Measurements from ENCODE around the gene CAB39. TPM values are rescaled to one million over a fixed set of nuclear protein-coding genes. Genes with fewer than 3 reads are reported as not detected.

CAB39 gene
- total RNA-seq, 1 donor from 2014 or later: 66.6 TPM

- Histone ChIP-seq H2AFZ (ENCODE audit: low read depth, low read length) (no peak overlapping the region), H3K4me1 (ENCODE audit: insufficient read depth, low read length) (peaks cover 33% of the 10 kb centered on the region), H3K9ac (ENCODE audit: low read length) (peak overlapping the region; percentile 10), H3K79me2 (ENCODE audit: insufficient read depth, low read length) (peaks cover 23% of the 10 kb centered on the region), H3K36me3 (ENCODE audit: insufficient read depth, low read length) (no peaks in the 10 kb centered on the region), H3K4me2 (ENCODE audit: low read length) (peak overlapping the region; percentile 16), H3K27me3 (ENCODE audit: insufficient read depth, low read length) (no peaks in the 10 kb centered on the region), H3K27ac (ENCODE audit: low read depth, low read length) (no peak overlapping the region), H3K9me3 (ENCODE audit: insufficient read depth, low read depth, low read length) (no peaks in the 10 kb centered on the region), H3K4me3 (ENCODE audit: insufficient read depth, low read depth, low read length) (no peak overlapping the region), H4K20me1 (ENCODE audit: insufficient read depth, low read length) (peaks cover 68% of the 10 kb centered on the region)
- Mint-ChIP-seq H3K9me3 (ENCODE audit: unreplicated experiment) (no peaks in the 10 kb centered on the region), H3K4me3 (ENCODE audit: unreplicated experiment) (peak overlapping the region; percentile 79), H3K36me3 (ENCODE audit: low read depth, unreplicated experiment) (peaks cover 6% of the 10 kb centered on the region), H3K27me3 (ENCODE audit: low read depth, unreplicated experiment) (peaks cover 3% of the 10 kb centered on the region), H3K4me1 (ENCODE audit: low read depth, unreplicated experiment) (peaks cover 51% of the 10 kb centered on the region), H3K27ac (ENCODE audit: unreplicated experiment) (peak overlapping the region; percentile 72)
- FAIRE-seq: no peak
- TF ChIP-seq, protein P1, sequence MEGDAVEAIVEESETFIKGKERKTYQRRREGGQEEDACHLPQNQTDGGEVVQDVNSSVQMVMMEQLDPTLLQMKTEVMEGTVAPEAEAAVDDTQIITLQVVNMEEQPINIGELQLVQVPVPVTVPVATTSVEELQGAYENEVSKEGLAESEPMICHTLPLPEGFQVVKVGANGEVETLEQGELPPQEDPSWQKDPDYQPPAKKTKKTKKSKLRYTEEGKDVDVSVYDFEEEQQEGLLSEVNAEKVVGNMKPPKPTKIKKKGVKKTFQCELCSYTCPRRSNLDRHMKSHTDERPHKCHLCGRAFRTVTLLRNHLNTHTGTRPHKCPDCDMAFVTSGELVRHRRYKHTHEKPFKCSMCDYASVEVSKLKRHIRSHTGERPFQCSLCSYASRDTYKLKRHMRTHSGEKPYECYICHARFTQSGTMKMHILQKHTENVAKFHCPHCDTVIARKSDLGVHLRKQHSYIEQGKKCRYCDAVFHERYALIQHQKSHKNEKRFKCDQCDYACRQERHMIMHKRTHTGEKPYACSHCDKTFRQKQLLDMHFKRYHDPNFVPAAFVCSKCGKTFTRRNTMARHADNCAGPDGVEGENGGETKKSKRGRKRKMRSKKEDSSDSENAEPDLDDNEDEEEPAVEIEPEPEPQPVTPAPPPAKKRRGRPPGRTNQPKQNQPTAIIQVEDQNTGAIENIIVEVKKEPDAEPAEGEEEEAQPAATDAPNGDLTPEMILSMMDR (IDR thresholded peaks at IDR 0.05; ENCODE audit: insufficient read depth, low read depth, low read length): no peak
- no peak for TF ChIP-seq EZH2 (IDR thresholded peaks at IDR 0.05; ENCODE audit: insufficient read depth, low read length)
- DNase-seq (ENCODE audit: low read depth): no peak
Measured at GRCh38 chr2:230868161-230868946, 155.7 kb downstream of the CAB39 start.

- Histone ChIP-seq H3K4me1 (ENCODE audit: insufficient read depth, low read length) (peaks cover 33% of the 10 kb centered on the region), H3K4me3 (ENCODE audit: insufficient read depth, low read depth, low read length) (no peak overlapping the region), H3K9me3 (ENCODE audit: insufficient read depth, low read depth, low read length) (no peaks in the 10 kb centered on the region), H3K27ac (ENCODE audit: low read depth, low read length) (no peak overlapping the region), H2AFZ (ENCODE audit: low read depth, low read length) (no peak overlapping the region), H3K36me3 (ENCODE audit: insufficient read depth, low read length) (no peaks in the 10 kb centered on the region), H3K9ac (ENCODE audit: low read length) (peak overlapping the region; percentile 10), H3K27me3 (ENCODE audit: insufficient read depth, low read length) (no peaks in the 10 kb centered on the region), H4K20me1 (ENCODE audit: insufficient read depth, low read length) (peaks cover 68% of the 10 kb centered on the region), H3K79me2 (ENCODE audit: insufficient read depth, low read length) (peaks cover 23% of the 10 kb centered on the region), H3K4me2 (ENCODE audit: low read length) (peak overlapping the region; percentile 16)
- DNase-seq (ENCODE audit: low read depth) (no peak), FAIRE-seq (no peak)
- Mint-ChIP-seq H3K27me3 (ENCODE audit: low read depth, unreplicated experiment) (no peaks in the 10 kb centered on the region), H3K9me3 (ENCODE audit: unreplicated experiment) (no peaks in the 10 kb centered on the region), H3K4me1 (ENCODE audit: low read depth, unreplicated experiment) (peaks cover 51% of the 10 kb centered on the region), H3K36me3 (ENCODE audit: low read depth, unreplicated experiment) (peaks cover 7% of the 10 kb centered on the region), H3K27ac (ENCODE audit: unreplicated experiment) (peak overlapping the region; percentile 83), H3K4me3 (ENCODE audit: unreplicated experiment) (peak overlapping the region; percentile 79)
- TF ChIP-seq, protein P1 (IDR thresholded peaks at IDR 0.05; ENCODE audit: insufficient read depth, low read depth, low read length): no peak
- TF ChIP-seq EZH2 (IDR thresholded peaks at IDR 0.05; ENCODE audit: insufficient read depth, low read length): no peak
Measured at GRCh38 chr2:230868947-230869913, 156.6 kb downstream of the CAB39 start.
